HG02884 (cell line): ENCODE results near the gene PCDH15.

Experiments
- ATAC-seq: cut with Tn5 transposase; IDR thresholded peaks from one replicate; pipeline ENCODE4 v1.9.1; 2021; ENCODE audit warnings: mild to moderate bottlenecking, moderate library complexity; ENCODE audit not compliant: unreplicated experiment

The PCDH15 gene

GRCh38 chr10:53898532-53898931 is 902.5 kb downstream of the PCDH15 start:
- ATAC-seq: no peak

GRCh38 chr10:53894145-53894544 is 906.9 kb downstream of the PCDH15 start:
- ATAC-seq: no peak

GRCh38 chr10:53893061-53893460 is 908.0 kb downstream of the PCDH15 start:
- ATAC-seq: no peak

GRCh38 chr10:53886325-53887300 is 914.4 kb downstream of the PCDH15 start:
- ATAC-seq: no peak

- no peak for ATAC-seq
Observed at GRCh38 chr10:53864846-53865245, 936.2 kb downstream of the PCDH15 start.

GRCh38 chr10:53852450-53853175 is 948.4 kb downstream of the PCDH15 start:
- ATAC-seq: no peak

- ATAC-seq: no peak
Observed at GRCh38 chr10:53846809-53847208, 954.2 kb downstream of the PCDH15 start.

- ATAC-seq: no peak
Observed at GRCh38 chr10:53843736-53844362, 957.2 kb downstream of the PCDH15 start.

- ATAC-seq: no peak
Observed at GRCh38 chr10:53841483-53842145, 959.4 kb downstream of the PCDH15 start.

GRCh38 chr10:53840653-53841052 is 960.4 kb downstream of the PCDH15 start:
- no peak for ATAC-seq

- no peak for ATAC-seq
Observed at GRCh38 chr10:53839440-53840039, 961.5 kb downstream of the PCDH15 start.

GRCh38 chr10:53836638-53837037 is 964.4 kb downstream of the PCDH15 start:
- no peak for ATAC-seq

GRCh38 chr10:53833908-53834307 is 967.1 kb downstream of the PCDH15 start:
- ATAC-seq: no peak

- no peak for ATAC-seq
Observed at GRCh38 chr10:53827261-53827660, 973.8 kb downstream of the PCDH15 start.

- ATAC-seq: no peak
Observed at GRCh38 chr10:53808677-53809372, 992.2 kb downstream of the PCDH15 start.

- ATAC-seq: no peak
Observed at GRCh38 chr10:53786236-53786900, 1014.7 kb downstream of the PCDH15 start.

- no peak for ATAC-seq
Observed at GRCh38 chr10:53771701-53772100, 1029.3 kb downstream of the PCDH15 start.

GRCh38 chr10:53770903-53771302 is 1030.1 kb downstream of the PCDH15 start:
- ATAC-seq: no peak

- no peak for ATAC-seq
Observed at GRCh38 chr10:53765311-53765710, 1035.7 kb downstream of the PCDH15 start.
